A673 (cell line): Measurements from ENCODE around the gene SNAP47.

ENCODE experiments used
- EZH2 ChIP-seq: fragments of 200-600 bp; sonication (generic); IDR thresholded peaks from 2 replicates; pipeline ENCODE4 v1.6.1; 2017; ENCODE audit warnings: borderline replicate concordance, low read depth, mild to moderate bottlenecking, mixed read lengths, antibody characterized with exemption, low read length; ENCODE audit not compliant: poor library complexity, severe bottlenecking
- TF ChIP-seq, protein P1 (sequence below): fragments of 300-800, 200-600 bp; sonication (generic); conservative IDR thresholded peaks from 2 replicates; pipeline ENCODE4 v1.5.1; 2017; ENCODE audit warnings: low read depth, mild to moderate bottlenecking, antibody characterized with exemption, low read length, moderate library complexity, mixed read lengths

DNA sequence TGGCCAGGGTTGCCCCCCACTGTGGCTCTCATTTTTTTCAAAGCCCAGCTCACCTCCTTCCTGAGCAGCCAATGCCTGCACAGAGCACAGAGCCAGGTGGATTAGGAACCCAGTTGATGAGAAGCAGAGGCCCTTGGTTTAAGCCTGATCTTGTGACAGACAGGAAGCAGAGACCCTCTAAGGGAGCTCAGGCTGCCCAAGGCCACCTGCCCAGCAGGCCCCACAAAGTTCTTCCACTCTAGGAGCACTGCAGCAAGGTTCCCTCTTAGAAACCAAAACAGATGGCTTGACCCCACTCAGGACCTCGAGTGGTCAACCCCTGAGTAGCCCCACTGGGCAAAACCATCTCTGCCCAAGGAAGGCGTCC is 54.8 kb downstream of the SNAP47 start:
- no peak for TF ChIP-seq EZH2
- TF ChIP-seq, protein P1, sequence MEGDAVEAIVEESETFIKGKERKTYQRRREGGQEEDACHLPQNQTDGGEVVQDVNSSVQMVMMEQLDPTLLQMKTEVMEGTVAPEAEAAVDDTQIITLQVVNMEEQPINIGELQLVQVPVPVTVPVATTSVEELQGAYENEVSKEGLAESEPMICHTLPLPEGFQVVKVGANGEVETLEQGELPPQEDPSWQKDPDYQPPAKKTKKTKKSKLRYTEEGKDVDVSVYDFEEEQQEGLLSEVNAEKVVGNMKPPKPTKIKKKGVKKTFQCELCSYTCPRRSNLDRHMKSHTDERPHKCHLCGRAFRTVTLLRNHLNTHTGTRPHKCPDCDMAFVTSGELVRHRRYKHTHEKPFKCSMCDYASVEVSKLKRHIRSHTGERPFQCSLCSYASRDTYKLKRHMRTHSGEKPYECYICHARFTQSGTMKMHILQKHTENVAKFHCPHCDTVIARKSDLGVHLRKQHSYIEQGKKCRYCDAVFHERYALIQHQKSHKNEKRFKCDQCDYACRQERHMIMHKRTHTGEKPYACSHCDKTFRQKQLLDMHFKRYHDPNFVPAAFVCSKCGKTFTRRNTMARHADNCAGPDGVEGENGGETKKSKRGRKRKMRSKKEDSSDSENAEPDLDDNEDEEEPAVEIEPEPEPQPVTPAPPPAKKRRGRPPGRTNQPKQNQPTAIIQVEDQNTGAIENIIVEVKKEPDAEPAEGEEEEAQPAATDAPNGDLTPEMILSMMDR: no peak
